ENCODE results near the gene TMEM125.

The TMEM125 gene

DNA sequence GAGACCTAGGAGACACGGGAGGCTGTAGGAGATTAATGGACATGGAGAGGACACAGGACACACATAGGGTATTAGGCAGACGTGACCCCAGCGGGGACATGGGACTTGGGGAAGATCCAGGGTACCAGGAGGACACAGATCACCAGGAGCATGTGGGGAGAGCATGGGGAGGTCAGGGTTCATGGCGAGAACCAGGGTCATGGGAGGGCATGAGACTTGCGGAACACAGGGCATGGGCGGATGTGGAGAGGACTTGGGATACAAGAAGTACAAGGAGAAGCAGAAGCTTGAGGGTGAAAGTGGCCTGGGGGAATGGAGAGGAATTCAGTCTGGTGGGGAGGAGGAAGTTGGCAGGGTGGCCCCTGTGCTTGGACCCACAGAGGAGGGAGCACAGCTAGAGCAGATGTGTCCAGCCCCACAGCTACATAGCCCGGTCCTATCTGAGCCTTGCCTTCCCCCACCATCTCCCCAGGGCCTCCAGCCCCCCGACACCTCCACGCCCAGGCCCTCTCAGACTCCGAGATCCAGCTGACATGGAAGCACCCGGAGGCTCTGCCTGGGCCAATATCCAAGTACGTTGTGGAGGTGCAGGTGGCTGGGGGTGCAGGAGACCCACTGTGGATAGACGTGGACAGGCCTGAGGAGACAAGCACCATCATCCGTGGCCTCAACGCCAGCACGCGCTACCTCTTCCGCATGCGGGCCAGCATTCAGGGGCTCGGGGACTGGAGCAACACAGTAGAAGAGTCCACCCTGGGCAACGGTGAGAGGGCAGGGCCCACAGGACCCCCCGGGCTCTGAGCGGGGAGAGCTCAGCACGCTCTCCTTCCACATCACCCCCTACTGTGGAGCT lies 43.1 kb downstream of the TMEM125 start:
- no peaks in the 10 kb centered on the region for H3K79me1 ChIP-seq (replicated peaks; ENCODE audit: low read length, poor library complexity, severe bottlenecking)
- no peak overlapping the region for H2BK120ac ChIP-seq (ENCODE audit: low read depth, low read length)
- peak overlapping the region; percentile 22 for H4K91ac ChIP-seq (ENCODE audit: low read length)
- peaks cover 0 to 7% of the 10 kb centered on the region in 2 experiments for H3K27me3 ChIP-seq (ENCODE audit: control insufficient read depth in 1 of 2, insufficient read depth in 1 of 2, low read length in 2 of 2)
- H3K4me3 ChIP-seq (ENCODE audit: insufficient read depth in 1 of 2, low read depth in 1 of 2, low read length in 2 of 2): no peak overlapping the region
- H2BK15ac ChIP-seq (ENCODE audit: low read depth, poor library complexity, severe bottlenecking): no peak overlapping the region
- no peak overlapping the region for H2AFZ ChIP-seq (ENCODE audit: low read depth, low read length)
- H3K36me3 ChIP-seq (ENCODE audit: control insufficient read depth in 1 of 2, insufficient read depth in 2 of 2, low read depth in 1 of 2, low read length in 2 of 2): no peaks in the 10 kb centered on the region
- no peak overlapping the region for H3K14ac ChIP-seq (ENCODE audit: low read length in 2 of 2)
- no peak overlapping the region for H3K4ac ChIP-seq (ENCODE audit: low read depth in 1 of 2, low read length in 2 of 2)
- H2AK5ac ChIP-seq (ENCODE audit: low read length, severe bottlenecking): no peak overlapping the region
- no peak overlapping the region for H2BK12ac ChIP-seq (ENCODE audit: low read length in 2 of 2)
- H4K8ac ChIP-seq (ENCODE audit: low read length): no peak overlapping the region
- DNase-seq: no peak
- H3K27ac ChIP-seq (ENCODE audit: low read length, poor library complexity, severe bottlenecking): no peak overlapping the region
- H3K4me1 ChIP-seq (ENCODE audit: control insufficient read depth, insufficient read depth, low read depth, low read length): peaks cover 7% of the 10 kb centered on the region
- 95% methylated on average over 23 of the region's 24 CpGs for WGBS
- H2BK5ac ChIP-seq (ENCODE audit: low read depth, low read length, poor library complexity, severe bottlenecking): no peak overlapping the region
- H3K4me2 ChIP-seq (ENCODE audit: low read length, poor library complexity, severe bottlenecking): no peak overlapping the region
- no peak overlapping the region for H3K18ac ChIP-seq (ENCODE audit: low read depth in 1 of 2, low read length in 2 of 2)
- no peaks in the 10 kb centered on the region for H3K9me3 ChIP-seq (ENCODE audit: control insufficient read depth, low read length)
- no peak overlapping the region for H3K9ac ChIP-seq (ENCODE audit: low read length)
- no peak overlapping the region for H3K23ac ChIP-seq (ENCODE audit: low read length in 2 of 2)

DNA sequence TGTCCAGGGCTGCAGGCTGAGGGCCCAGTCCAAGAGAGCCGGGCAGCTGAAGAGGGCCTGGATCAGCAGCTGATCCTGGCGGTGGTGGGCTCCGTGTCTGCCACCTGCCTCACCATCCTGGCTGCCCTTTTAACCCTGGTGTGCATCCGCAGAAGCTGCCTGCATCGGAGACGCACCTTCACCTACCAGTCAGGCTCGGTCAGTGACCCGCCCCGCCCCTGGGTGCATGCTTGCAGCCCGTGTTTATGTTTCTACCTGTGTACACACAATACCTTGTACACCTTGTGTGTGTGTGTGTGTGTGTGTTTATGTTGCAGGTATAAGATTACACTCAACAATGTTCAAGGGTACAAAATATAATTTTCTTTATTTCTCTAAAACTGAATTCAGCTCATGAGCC lies 44.0 kb downstream of the TMEM125 start:
- 91% methylated on average over 9 of the region's 10 CpGs for whole genome bisulfite sequencing
- no peak for DNase-seq
- H3K14ac ChIP-seq (ENCODE audit: low read length in 2 of 2): no peak overlapping the region

GRCh38 chr1:43314233-43314632 lies 44.5 kb downstream of the TMEM125 start:
- Histone ChIP-seq H4K91ac (ENCODE audit: low read length) (no peak overlapping the region), H4K8ac (ENCODE audit: low read length) (no peak overlapping the region), H3K9ac (ENCODE audit: low read length) (no peak overlapping the region), H3K23ac (ENCODE audit: low read length in 2 of 2) (no peak overlapping the region), H3K27ac (ENCODE audit: low read length, poor library complexity, severe bottlenecking) (no peak overlapping the region), H3K4me1 (ENCODE audit: control insufficient read depth, insufficient read depth, low read depth, low read length) (peaks cover 9% of the 10 kb centered on the region), H2BK120ac (ENCODE audit: low read depth, low read length) (no peak overlapping the region), H2BK12ac (ENCODE audit: low read length in 2 of 2) (no peak overlapping the region), H3K4me3 (ENCODE audit: insufficient read depth in 1 of 2, low read depth in 1 of 2, low read length in 2 of 2) (no peak overlapping the region), H3K18ac (ENCODE audit: low read depth in 1 of 2, low read length in 2 of 2) (no peak overlapping the region), H3K4me2 (ENCODE audit: low read length, poor library complexity, severe bottlenecking) (no peak overlapping the region), H3K36me3 (ENCODE audit: control insufficient read depth in 1 of 2, insufficient read depth in 2 of 2, low read depth in 1 of 2, low read length in 2 of 2) (no peaks in the 10 kb centered on the region), H2AFZ (ENCODE audit: low read depth, low read length) (no peak overlapping the region), H3K4ac (ENCODE audit: low read depth in 1 of 2, low read length in 2 of 2) (no peak overlapping the region), H3K9me3 (ENCODE audit: control insufficient read depth, low read length) (no peaks in the 10 kb centered on the region), H2BK5ac (ENCODE audit: low read depth, low read length, poor library complexity, severe bottlenecking) (no peak overlapping the region), H2BK15ac (ENCODE audit: low read depth, poor library complexity, severe bottlenecking) (no peak overlapping the region), H3K14ac (ENCODE audit: low read length in 2 of 2) (no peak overlapping the region), H3K79me1 (replicated peaks; ENCODE audit: low read length, poor library complexity, severe bottlenecking) (no peaks in the 10 kb centered on the region), H3K27me3 (ENCODE audit: control insufficient read depth in 1 of 2, insufficient read depth in 1 of 2, low read length in 2 of 2) (peaks cover 0 to 5% of the 10 kb centered on the region in 2 experiments), H2AK5ac (ENCODE audit: low read length, severe bottlenecking) (no peak overlapping the region)
- WGBS: 97% methylated on average over 5 of the region's 5 CpGs
- no peak for DNase-seq

More for the DNA sequence above, 44.0 kb downstream of the TMEM125 start:
- no peak overlapping the region for H4K8ac ChIP-seq (ENCODE audit: low read length)
- H2AK5ac ChIP-seq (ENCODE audit: low read length, severe bottlenecking): no peak overlapping the region
- H3K27me3 ChIP-seq (ENCODE audit: control insufficient read depth in 1 of 2, insufficient read depth in 1 of 2, low read length in 2 of 2): peaks cover 0 to 5% of the 10 kb centered on the region in 2 experiments
- no peak overlapping the region for H2BK5ac ChIP-seq (ENCODE audit: low read depth, low read length, poor library complexity, severe bottlenecking)
- no peak overlapping the region for H2BK15ac ChIP-seq (ENCODE audit: low read depth, poor library complexity, severe bottlenecking)
- no peak overlapping the region for H2AFZ ChIP-seq (ENCODE audit: low read depth, low read length)
- H3K9me3 ChIP-seq (ENCODE audit: control insufficient read depth, low read length): no peaks in the 10 kb centered on the region
- H2BK120ac ChIP-seq (ENCODE audit: low read depth, low read length): no peak overlapping the region
- H3K18ac ChIP-seq (ENCODE audit: low read depth in 1 of 2, low read length in 2 of 2): no peak overlapping the region
- H3K36me3 ChIP-seq (ENCODE audit: control insufficient read depth in 1 of 2, insufficient read depth in 2 of 2, low read depth in 1 of 2, low read length in 2 of 2): no peaks in the 10 kb centered on the region
- peaks cover 10% of the 10 kb centered on the region for H3K4me1 ChIP-seq (ENCODE audit: control insufficient read depth, insufficient read depth, low read depth, low read length)
- H3K4ac ChIP-seq (ENCODE audit: low read depth in 1 of 2, low read length in 2 of 2): no peak overlapping the region
- H3K23ac ChIP-seq (ENCODE audit: low read length in 2 of 2): no peak overlapping the region
- H2BK12ac ChIP-seq (ENCODE audit: low read length in 2 of 2): no peak overlapping the region
- H4K91ac ChIP-seq (ENCODE audit: low read length): no peak overlapping the region
- no peak overlapping the region for H3K4me3 ChIP-seq (ENCODE audit: insufficient read depth in 1 of 2, low read depth in 1 of 2, low read length in 2 of 2)
- no peak overlapping the region for H3K4me2 ChIP-seq (ENCODE audit: low read length, poor library complexity, severe bottlenecking)
- no peaks in the 10 kb centered on the region for H3K79me1 ChIP-seq (replicated peaks; ENCODE audit: low read length, poor library complexity, severe bottlenecking)
- H3K9ac ChIP-seq (ENCODE audit: low read length): no peak overlapping the region
- no peak overlapping the region for H3K27ac ChIP-seq (ENCODE audit: low read length, poor library complexity, severe bottlenecking)

DNA sequence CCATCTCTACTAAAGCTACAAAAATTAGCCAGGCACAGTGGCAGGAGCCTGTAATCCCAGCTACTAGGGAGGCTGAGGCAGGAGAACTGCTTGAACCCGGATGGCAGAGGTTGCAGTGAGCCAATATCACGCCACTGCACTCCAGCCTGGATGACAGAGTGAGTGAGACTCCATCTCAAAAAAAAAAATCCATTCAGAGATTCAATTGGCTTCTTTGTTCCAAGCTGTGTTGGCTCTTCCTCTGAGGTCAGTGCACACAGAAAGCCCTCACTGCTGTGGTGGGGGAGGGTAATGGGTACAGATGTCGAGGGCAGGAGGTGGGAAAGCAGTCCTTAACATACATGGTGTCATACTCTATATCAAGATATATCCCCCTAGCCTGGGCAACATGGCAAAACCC lies 45.7 kb downstream of the TMEM125 start:
- H3K4me3 ChIP-seq (ENCODE audit: insufficient read depth in 1 of 2, low read depth in 1 of 2, low read length in 2 of 2): no peak overlapping the region
- no peaks in the 10 kb centered on the region for H3K9me3 ChIP-seq (ENCODE audit: control insufficient read depth, low read length)
- H2BK120ac ChIP-seq (ENCODE audit: low read depth, low read length): no peak overlapping the region
- no peak overlapping the region for H3K4me2 ChIP-seq (ENCODE audit: low read length, poor library complexity, severe bottlenecking)
- H3K36me3 ChIP-seq (ENCODE audit: control insufficient read depth in 1 of 2, insufficient read depth in 2 of 2, low read depth in 1 of 2, low read length in 2 of 2): no peaks in the 10 kb centered on the region
- no peak overlapping the region for H3K14ac ChIP-seq (ENCODE audit: low read length in 2 of 2)
- WGBS: 79% methylated on average over 2 of the region's 3 CpGs
- no peak overlapping the region for H4K91ac ChIP-seq (ENCODE audit: low read length)
- H3K27me3 ChIP-seq (ENCODE audit: control insufficient read depth in 1 of 2, insufficient read depth in 1 of 2, low read length in 2 of 2): peaks cover 0 to 5% of the 10 kb centered on the region in 2 experiments
- H2AK5ac ChIP-seq (ENCODE audit: low read length, severe bottlenecking): no peak overlapping the region
- no peak overlapping the region for H3K23ac ChIP-seq (ENCODE audit: low read length in 2 of 2)
- DNase-seq: no peak
- H2AFZ ChIP-seq (ENCODE audit: low read depth, low read length): no peak overlapping the region
- no peak overlapping the region for H4K8ac ChIP-seq (ENCODE audit: low read length)
- H2BK12ac ChIP-seq (ENCODE audit: low read length in 2 of 2): no peak overlapping the region
- H3K27ac ChIP-seq (ENCODE audit: low read length, poor library complexity, severe bottlenecking): no peak overlapping the region
- H2BK15ac ChIP-seq (ENCODE audit: low read depth, poor library complexity, severe bottlenecking): no peak overlapping the region
- H3K18ac ChIP-seq (ENCODE audit: low read depth in 1 of 2, low read length in 2 of 2): no peak overlapping the region
- no peaks in the 10 kb centered on the region for H3K79me1 ChIP-seq (replicated peaks; ENCODE audit: low read length, poor library complexity, severe bottlenecking)
- H3K4ac ChIP-seq (ENCODE audit: low read depth in 1 of 2, low read length in 2 of 2): no peak overlapping the region
- no peak overlapping the region for H2BK5ac ChIP-seq (ENCODE audit: low read depth, low read length, poor library complexity, severe bottlenecking)
- peaks cover 3% of the 10 kb centered on the region for H3K4me1 ChIP-seq (ENCODE audit: control insufficient read depth, insufficient read depth, low read depth, low read length)
- no peak overlapping the region for H3K9ac ChIP-seq (ENCODE audit: low read length)
